ENCODE measurements around the gene POLR3E.

DNA sequence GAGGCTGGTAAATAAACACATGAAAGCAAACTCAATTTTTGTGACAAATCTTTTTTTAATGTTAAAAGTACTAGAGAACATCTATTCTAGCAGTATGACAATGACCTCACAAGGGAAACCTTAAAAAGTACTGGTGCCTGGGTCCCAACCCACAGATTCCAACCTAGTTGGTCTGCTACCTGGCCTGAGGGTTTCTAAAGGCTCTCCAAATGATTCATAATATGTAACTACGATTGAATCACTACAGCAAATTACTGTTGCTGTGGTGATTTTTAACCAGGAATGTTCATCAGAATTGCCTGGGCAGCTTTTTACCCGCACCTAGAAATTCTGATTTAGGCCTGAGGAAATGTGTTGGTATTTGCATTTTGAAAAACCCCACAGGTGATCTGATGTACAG lies 51.1 kb downstream of the POLR3E start:
- TF ChIP-seq, protein P1, sequence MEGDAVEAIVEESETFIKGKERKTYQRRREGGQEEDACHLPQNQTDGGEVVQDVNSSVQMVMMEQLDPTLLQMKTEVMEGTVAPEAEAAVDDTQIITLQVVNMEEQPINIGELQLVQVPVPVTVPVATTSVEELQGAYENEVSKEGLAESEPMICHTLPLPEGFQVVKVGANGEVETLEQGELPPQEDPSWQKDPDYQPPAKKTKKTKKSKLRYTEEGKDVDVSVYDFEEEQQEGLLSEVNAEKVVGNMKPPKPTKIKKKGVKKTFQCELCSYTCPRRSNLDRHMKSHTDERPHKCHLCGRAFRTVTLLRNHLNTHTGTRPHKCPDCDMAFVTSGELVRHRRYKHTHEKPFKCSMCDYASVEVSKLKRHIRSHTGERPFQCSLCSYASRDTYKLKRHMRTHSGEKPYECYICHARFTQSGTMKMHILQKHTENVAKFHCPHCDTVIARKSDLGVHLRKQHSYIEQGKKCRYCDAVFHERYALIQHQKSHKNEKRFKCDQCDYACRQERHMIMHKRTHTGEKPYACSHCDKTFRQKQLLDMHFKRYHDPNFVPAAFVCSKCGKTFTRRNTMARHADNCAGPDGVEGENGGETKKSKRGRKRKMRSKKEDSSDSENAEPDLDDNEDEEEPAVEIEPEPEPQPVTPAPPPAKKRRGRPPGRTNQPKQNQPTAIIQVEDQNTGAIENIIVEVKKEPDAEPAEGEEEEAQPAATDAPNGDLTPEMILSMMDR (conservative IDR thresholded peaks at IDR 0.05; ENCODE audit: low read length) = no peak
- TF ChIP-seq EZH2phosphoT487 (IDR thresholded peaks at IDR 0.05; ENCODE audit: borderline replicate concordance, low read depth, low read length) = no peak

All from OCI-LY7 (cell line).